Activated gamma-delta T cell treated with Interleukin-2 at 50 U/mL for 16 hours (primary cell): Measurements from ENCODE around the gene POLQ.
"Not testable (repeated sequence)": the region's sequence is repeated elsewhere in the genome, so short reads cannot be mapped to it uniquely, and the experiment has no call there.

ENCODE experiments used
- DNase-seq: peaks from one replicate; pipeline ENCODE4 v3.0.0-alpha.2; 2020

The POLQ gene

GRCh38 chr3:121505256-121505655 lies 40.5 kb downstream of the POLQ start:
- DNase-seq, result no peak

GRCh38 chr3:121504618-121505017 lies 41.2 kb downstream of the POLQ start:
- DNase-seq, result no peak

- no peak for DNase-seq
These were observed 49.0 kb downstream of the POLQ start for GRCh38 chr3:121496786-121497185.

- DNase-seq, result no peak
These were observed 52.4 kb downstream of the POLQ start for GRCh38 chr3:121493431-121493830.

- no peak for DNase-seq
These were observed 54.0 kb downstream of the POLQ start for GRCh38 chr3:121491683-121492320.

- no peak for DNase-seq
These were observed 55.6 kb downstream of the POLQ start for GRCh38 chr3:121490161-121490560.

GRCh38 chr3:121488628-121489027 lies 57.2 kb downstream of the POLQ start:
- no peak for DNase-seq

GRCh38 chr3:121483290-121483689 lies 62.5 kb downstream of the POLQ start:
- DNase-seq, result no peak

- no peak for DNase-seq
These were observed 63.1 kb downstream of the POLQ start for GRCh38 chr3:121482660-121483059.

- DNase-seq, result no peak
These were observed 64.5 kb downstream of the POLQ start for GRCh38 chr3:121481106-121481880.

- DNase-seq, result no peak
These were observed 68.2 kb downstream of the POLQ start for GRCh38 chr3:121477589-121477988.

GRCh38 chr3:121473001-121473400 lies 72.8 kb downstream of the POLQ start:
- no peak for DNase-seq

- DNase-seq, result no peak
These were observed 78.7 kb downstream of the POLQ start for GRCh38 chr3:121467085-121467484.

- no peak for DNase-seq
These were observed 82.0 kb downstream of the POLQ start for GRCh38 chr3:121463745-121464144.

GRCh38 chr3:121462565-121462964 lies 83.2 kb downstream of the POLQ start:
- no peak for DNase-seq

- not testable (repeated sequence) for DNase-seq
These were observed 94.0 kb downstream of the POLQ start for GRCh38 chr3:121451752-121452151.

- DNase-seq, result no peak
These were observed 102.3 kb downstream of the POLQ start for GRCh38 chr3:121443456-121443855.

GRCh38 chr3:121436641-121437040 lies 109.1 kb downstream of the POLQ start:
- no peak for DNase-seq

- DNase-seq, result no peak
These were observed 109.7 kb downstream of the POLQ start for GRCh38 chr3:121436074-121436473.

GRCh38 chr3:121431726-121432517 lies 113.9 kb downstream of the POLQ start:
- peak; percentile 34 for DNase-seq

- DNase-seq, result no peak
These were observed 115.0 kb downstream of the POLQ start for GRCh38 chr3:121430664-121431215.

GRCh38 chr3:121424549-121424948 lies 121.2 kb downstream of the POLQ start:
- no peak for DNase-seq

GRCh38 chr3:121418182-121418581 lies 127.6 kb downstream of the POLQ start:
- no peak for DNase-seq
